AG04449 (cell line): ENCODE results near the gene SFMBT1.
A peak's percentile ranks its signal among the peaks of the same experiment; 100 is the strongest.

Experiments
- CTCF ChIA-PET: fragments of 350-600 bp; formaldehyde crosslinking; extraction: SDS; loops from one replicate; lab custom pipeline; 2021; ENCODE audit warnings: antibody characterized with exemption; lab: Yijun Ruan, JAX
- POLR2A ChIA-PET: fragments of 400-600, 350-600 bp; formaldehyde crosslinking; extraction: SDS; loops from one replicate; lab custom pipeline; 2020; ENCODE audit warnings: antibody characterized with exemption, inconsistent platforms; lab: Yijun Ruan, JAX
- DNase-seq: peaks from one replicate; pipeline ENCODE4 v3.0.0-alpha.2; 2010; ENCODE audit warnings: low read depth, low spot score
- H3K4me3 ChIP-seq: 2 replicates; pipeline ENCODE4 v1.5.1; 2011; ENCODE audit warnings: low read depth, mild to moderate bottlenecking, control low read depth, low read length
- CTCF ChIP-seq: IDR thresholded peaks from one replicate; pipeline ENCODE4 v1.5.1; 2011; ENCODE audit warnings: mild to moderate bottlenecking, moderate library complexity, low read length, control low read depth, inconsistent platforms; ENCODE audit not compliant: insufficient read depth; ENCODE audit errors: missing control alignments

The SFMBT1 gene

GRCh38 chr3:52959773-52960172 lies 86.1 kb downstream of the SFMBT1 start:
- DNase-seq = no peak
- POLR2A ChIA-PET = no interaction called here
- CTCF ChIA-PET = no interaction called here
- TF ChIP-seq CTCF = no peak
- no peak overlapping the region for H3K4me3 ChIP-seq

GRCh38 chr3:52939600-52939999 lies 106.3 kb downstream of the SFMBT1 start:
- POLR2A ChIA-PET = no interaction called here
- DNase-seq = no peak
- CTCF ChIA-PET = interaction anchor here (6.3 kb wide), 1 partner anchor 13 kb away, joined by 35 read pairs; no protein-coding TSS in a partner anchor
- H3K4me3 ChIP-seq = no peak overlapping the region
- TF ChIP-seq CTCF = no peak

- H3K4me3 ChIP-seq = no peak overlapping the region
- TF ChIP-seq CTCF = peak; percentile 80
- POLR2A ChIA-PET = no interaction called here
- CTCF ChIA-PET = interaction anchor here (0.6 to 6.3 kb wide), 31 partner anchors 9 to 193 kb away, joined by 3 to 35 read pairs (median 5); partner anchors contain the start of gene STIMATE
- DNase-seq = peak; percentile 7
These were observed 111.0 kb downstream of the SFMBT1 start for GRCh38 chr3:52934630-52935530.

- no peak for DNase-seq
- ChIA-PET CTCF (interaction anchor here (1.1 to 2.5 kb wide), 8 partner anchors 11 to 504 kb away, joined by 3 to 11 read pairs (median 4); no protein-coding TSS in a partner anchor), POLR2A (no interaction called here)
- TF ChIP-seq CTCF = no peak
- H3K4me3 ChIP-seq = no peak overlapping the region
These were observed 114.0 kb downstream of the SFMBT1 start for GRCh38 chr3:52931889-52932288.

- H3K4me3 ChIP-seq = no peak overlapping the region
- ChIA-PET CTCF (interaction anchor here (0.6 to 1.6 kb wide), 10 partner anchors 9 to 503 kb away, joined by 3 to 6 read pairs (median 4); no protein-coding TSS in a partner anchor), POLR2A (no interaction called here)
- TF ChIP-seq CTCF = no peak
- no peak for DNase-seq
These were observed 114.5 kb downstream of the SFMBT1 start for GRCh38 chr3:52931328-52931727.

GRCh38 chr3:52930748-52931147 lies 115.1 kb downstream of the SFMBT1 start:
- POLR2A ChIA-PET = no interaction called here
- H3K4me3 ChIP-seq = no peak overlapping the region
- no peak for TF ChIP-seq CTCF
- no peak for DNase-seq
- CTCF ChIA-PET = interaction anchor here (0.6 to 1.6 kb wide), 6 partner anchors 8 to 187 kb away, joined by 3 to 6 read pairs (median 4); no protein-coding TSS in a partner anchor
